Gastrocnemius medialis (tissue), 4 donors: ENCODE results near the gene TSPAN9. TPM values are rescaled to one million over a fixed set of nuclear protein-coding genes. Genes with fewer than 3 reads are reported as not detected.

Experiments
- ATAC-seq, 2 donors: fragments of 150-250 bp; one replicate each; pipeline ENCODE4 v1.9.1; 2016
- DNase-seq, 2 donors: peaks; one replicate each; pipeline ENCODE4 v3.0.0-alpha.2; 2019
- H3K27ac ChIP-seq, 4 donors: fragments of 200-600 bp; sonication (generic); 1 replicate in 1 of 4; 2 replicates in 3 of 4; pipeline ENCODE4 v1.5.1; 2016 to 2018; ENCODE audit warnings: mild to moderate bottlenecking in 2 of 4, moderate library complexity in 1 of 4
- H3K27me3 ChIP-seq, 3 donors: fragments of 200-600 bp; sonication (generic) in 2 of 3; 1 replicate in 1 of 3; 2 replicates in 2 of 3; pipeline versions ENCODE4 v1.5.1 to v1.6.0; 2016 to 2019; ENCODE audit warnings: mild to moderate bottlenecking in 1 of 3, moderate library complexity in 1 of 3
- H3K36me3 ChIP-seq, 2 donors: fragments of 200-600 bp; sonication (generic) in 1 of 2; one replicate each; pipeline ENCODE4 v1.5.1; 2017 to 2018
- H3K4me1 ChIP-seq, 2 donors: fragments of 200-600 bp; sonication (generic) in 1 of 2; one replicate each; pipeline ENCODE4 v1.5.1; 2016 to 2017; ENCODE audit warnings: mild to moderate bottlenecking in 2 of 2
- H3K4me3 ChIP-seq, 4 donors: fragments of 200-600 bp; sonication (generic) in 3 of 4; 1 replicate in 1 of 4; 2 replicates in 3 of 4; pipeline ENCODE4 v1.5.1; 2016 to 2019; ENCODE audit warnings: mild to moderate bottlenecking in 2 of 4
- H3K9me3 ChIP-seq, 3 donors: fragments of 200-600 bp; sonication (generic) in 2 of 3; 1 replicate in 1 of 3; 2 replicates in 2 of 3; pipeline ENCODE4 v1.5.1; 2016 to 2019
- POLR2A ChIP-seq, 2 donors: fragments of 450-650 bp; IDR thresholded peaks; one replicate each; pipeline ENCODE4 v1.6.1; 2017; ENCODE audit warnings: antibody characterized with exemption in 2 of 2, mild to moderate bottlenecking in 2 of 2, moderate library complexity in 2 of 2
- in situ Hi-C, 4 donors: fragments of 200-750 bp; cut with MboI; loops; one replicate each; pipeline versions ENCODE4 v1.15.0 to v1.8.0; 2017; ENCODE audit warnings: low sequenced_read_pairs in 4 of 4
- intact Hi-C: fragments of 100-400 bp; cut with DNase I; formaldehyde crosslinking; loops from one replicate; pipeline ENCODE4 v1.15.1; 2023; ENCODE audit warnings: low total_unique reads
- total RNA-seq, 4 donors: library from RNA; depleted of rRNA; stranded (reverse); fragments of >200 nt; gene quantifications; one replicate each; pipeline versions ENCODE4 v1.1.0 to v1.2.3, GENCODE V29; 2016
- TF ChIP-seq, protein P1 (sequence below), 5 experiments: fragments of 450-650 bp in 3 of 5; fragments of 200-600 bp in 2 of 5; sonication (generic) in 2 of 5; IDR thresholded peaks in 4 of 5; conservative IDR thresholded peaks in 1 of 5; 1 replicate in 4 of 5; 2 replicates in 1 of 5; pipeline ENCODE4 v1.5.1; 2016 to 2019; ENCODE audit warnings: antibody characterized with exemption in 5 of 5, mild to moderate bottlenecking in 3 of 5, moderate library complexity in 3 of 5

The TSPAN9 gene
- total RNA-seq, 4 donors from 2014 or later: 4.7 to 9.4 (median 7.4) TPM

DNA sequence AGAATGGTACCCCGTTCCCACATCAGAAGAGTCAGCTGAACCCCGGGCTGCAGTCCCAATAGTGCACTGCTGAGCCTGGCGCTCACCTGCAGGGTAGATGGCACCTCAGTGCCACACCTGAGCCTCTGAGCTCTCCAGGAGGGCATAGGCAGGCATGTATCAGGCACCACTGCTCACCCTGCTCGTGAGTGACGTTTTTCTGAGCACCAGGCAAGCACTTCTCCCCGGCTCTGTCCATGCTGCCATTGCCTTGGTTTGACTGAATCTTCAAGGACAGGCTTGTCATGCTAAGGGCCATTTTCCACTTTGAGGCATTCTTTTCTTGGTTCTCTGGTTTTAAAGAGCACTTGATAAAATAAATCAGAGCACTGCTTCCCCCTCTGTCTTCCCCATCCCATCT is 252.2 kb downstream of the TSPAN9 start:
- H3K27me3 ChIP-seq: no peaks in the 10 kb centered on the region
- DNase-seq (no peak), ATAC-seq (no peak)
- no peak overlapping the region for H3K27ac ChIP-seq
- no peaks in the 10 kb centered on the region for H3K36me3 ChIP-seq
- no peaks in the 10 kb centered on the region for H3K9me3 ChIP-seq
- in situ Hi-C loops: no loop called here
- intact Hi-C loops: no loop called here
- H3K4me1 ChIP-seq: peaks cover 0 to 4% of the 10 kb centered on the region in 2 donors
- H3K4me3 ChIP-seq: no peak overlapping the region
- no peak for TF ChIP-seq POLR2A (IDR thresholded peaks at IDR 0.05)

DNA sequence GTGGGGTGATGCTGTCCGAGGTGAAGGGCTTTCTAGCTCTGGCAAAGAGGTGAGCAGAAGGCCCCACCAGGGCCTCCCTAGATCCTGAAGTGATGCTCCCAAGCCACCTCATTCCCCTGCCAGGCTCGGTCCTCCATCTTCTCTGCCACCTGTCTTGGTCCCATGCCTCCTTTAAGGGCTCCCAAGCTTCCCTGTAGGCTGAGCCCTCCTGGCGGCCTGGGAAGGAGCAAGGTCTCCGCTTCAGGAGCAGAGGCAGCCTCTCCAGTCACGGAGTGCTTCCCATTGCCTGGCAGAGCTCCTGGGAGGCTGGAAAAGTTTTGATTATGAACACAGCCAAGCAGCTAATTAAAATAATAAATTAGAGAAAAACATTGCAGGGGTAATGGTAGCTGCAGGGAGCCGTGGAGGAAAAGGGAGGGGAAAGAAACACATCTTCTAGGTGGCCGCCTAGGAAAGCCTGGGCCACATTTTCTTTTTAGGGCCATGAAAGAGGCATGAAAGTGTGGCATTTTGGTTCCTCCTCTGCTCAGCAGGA is 253.9 kb downstream of the TSPAN9 start:
- intact Hi-C loops: no loop called here
- no peaks in the 10 kb centered on the region for H3K9me3 ChIP-seq
- DNase-seq: no peak
- no peaks in the 10 kb centered on the region for H3K27me3 ChIP-seq
- H3K36me3 ChIP-seq: no peaks in the 10 kb centered on the region
- no peak overlapping the region for H3K4me3 ChIP-seq
- H3K4me1 ChIP-seq: peaks cover 0 to 4% of the 10 kb centered on the region in 2 donors
- no peak overlapping the region for H3K27ac ChIP-seq
- no peak for ATAC-seq
- TF ChIP-seq POLR2A (IDR thresholded peaks at IDR 0.05): no peak
- TF ChIP-seq, protein P1, sequence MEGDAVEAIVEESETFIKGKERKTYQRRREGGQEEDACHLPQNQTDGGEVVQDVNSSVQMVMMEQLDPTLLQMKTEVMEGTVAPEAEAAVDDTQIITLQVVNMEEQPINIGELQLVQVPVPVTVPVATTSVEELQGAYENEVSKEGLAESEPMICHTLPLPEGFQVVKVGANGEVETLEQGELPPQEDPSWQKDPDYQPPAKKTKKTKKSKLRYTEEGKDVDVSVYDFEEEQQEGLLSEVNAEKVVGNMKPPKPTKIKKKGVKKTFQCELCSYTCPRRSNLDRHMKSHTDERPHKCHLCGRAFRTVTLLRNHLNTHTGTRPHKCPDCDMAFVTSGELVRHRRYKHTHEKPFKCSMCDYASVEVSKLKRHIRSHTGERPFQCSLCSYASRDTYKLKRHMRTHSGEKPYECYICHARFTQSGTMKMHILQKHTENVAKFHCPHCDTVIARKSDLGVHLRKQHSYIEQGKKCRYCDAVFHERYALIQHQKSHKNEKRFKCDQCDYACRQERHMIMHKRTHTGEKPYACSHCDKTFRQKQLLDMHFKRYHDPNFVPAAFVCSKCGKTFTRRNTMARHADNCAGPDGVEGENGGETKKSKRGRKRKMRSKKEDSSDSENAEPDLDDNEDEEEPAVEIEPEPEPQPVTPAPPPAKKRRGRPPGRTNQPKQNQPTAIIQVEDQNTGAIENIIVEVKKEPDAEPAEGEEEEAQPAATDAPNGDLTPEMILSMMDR (IDR thresholded peaks at IDR 0.05 in 4 of 5, conservative IDR thresholded peaks at IDR 0.05 in 1 of 5): no peak
- in situ Hi-C loops: no loop called here

GRCh38 chr12:3332188-3332587 is 255.0 kb downstream of the TSPAN9 start:
- in situ Hi-C loops (no loop called here), intact Hi-C loops (no loop called here)
- Histone ChIP-seq H3K27me3 (no peaks in the 10 kb centered on the region), H3K4me1 (peaks cover 0 to under 1% of the 10 kb centered on the region in 2 donors), H3K9me3 (no peaks in the 10 kb centered on the region), H3K27ac (no peak overlapping the region), H3K36me3 (no peaks in the 10 kb centered on the region), H3K4me3 (no peak overlapping the region)
- ATAC-seq: no peak
- DNase-seq: no peak
- TF ChIP-seq POLR2A (IDR thresholded peaks at IDR 0.05): no peak
- TF ChIP-seq, protein P1 (IDR thresholded peaks at IDR 0.05 in 4 of 5, conservative IDR thresholded peaks at IDR 0.05 in 1 of 5): no peak

GRCh38 chr12:3333583-3333982 is 256.4 kb downstream of the TSPAN9 start:
- Histone ChIP-seq H3K27ac (no peak overlapping the region), H3K36me3 (no peaks in the 10 kb centered on the region), H3K4me1 (no peaks in the 10 kb centered on the region), H3K9me3 (no peaks in the 10 kb centered on the region), H3K27me3 (no peaks in the 10 kb centered on the region), H3K4me3 (no peak overlapping the region)
- no peak for TF ChIP-seq POLR2A (IDR thresholded peaks at IDR 0.05)
- TF ChIP-seq, protein P1 (IDR thresholded peaks at IDR 0.05 in 4 of 5, conservative IDR thresholded peaks at IDR 0.05 in 1 of 5): no peak
- ATAC-seq (no peak), DNase-seq (no peak)
- in situ Hi-C loops: no loop called here
- intact Hi-C loops: no loop called here

DNA sequence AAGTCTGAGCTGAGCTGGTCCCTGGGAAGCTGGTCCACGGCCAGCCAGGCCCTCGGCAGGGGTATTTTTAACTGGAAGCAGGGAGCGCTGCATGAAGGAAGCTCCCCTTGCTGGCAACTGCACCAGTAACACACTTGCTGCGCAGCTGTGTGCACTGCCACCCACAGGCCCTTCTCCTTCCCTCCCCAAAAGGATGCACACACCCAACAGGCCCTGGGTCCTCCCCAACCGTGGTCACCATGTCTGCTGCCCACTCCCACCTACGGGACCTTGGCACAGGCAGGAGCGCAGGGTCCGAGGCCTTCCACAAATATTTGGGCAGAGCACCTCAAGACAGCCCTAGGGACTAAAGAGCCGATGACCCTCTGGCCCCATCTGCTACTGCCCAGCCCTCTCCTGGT is 256.8 kb downstream of the TSPAN9 start:
- Histone ChIP-seq H3K27me3 (no peaks in the 10 kb centered on the region), H3K4me1 (no peaks in the 10 kb centered on the region), H3K9me3 (no peaks in the 10 kb centered on the region), H3K36me3 (no peaks in the 10 kb centered on the region), H3K4me3 (no peak overlapping the region), H3K27ac (no peak overlapping the region)
- no peak for DNase-seq
- no peak for ATAC-seq
- intact Hi-C loops: no loop called here
- TF ChIP-seq, protein P1 (IDR thresholded peaks at IDR 0.05 in 4 of 5, conservative IDR thresholded peaks at IDR 0.05 in 1 of 5): no peak
- no peak for TF ChIP-seq POLR2A (IDR thresholded peaks at IDR 0.05)
- in situ Hi-C loops: no loop called here
